GM20000 (cell line): ENCODE data around the gene ALG14.
"Not testable (repeated sequence)": the region's sequence is repeated elsewhere in the genome, so short reads cannot be mapped to it uniquely, and the experiment has no call there.

Experiments used
- DNase-seq: peaks from one replicate; pipeline ENCODE4 v3.0.0; 2012; ENCODE audit warnings: low spot score
- TF ChIP-seq, protein P1 (sequence below): IDR thresholded peaks from 2 replicates; pipeline ENCODE4 v1.5.1; 2012; ENCODE audit warnings: mild to moderate bottlenecking, control low read depth; ENCODE audit errors: extremely low read depth, missing control alignments

ALG14 gene

DNA sequence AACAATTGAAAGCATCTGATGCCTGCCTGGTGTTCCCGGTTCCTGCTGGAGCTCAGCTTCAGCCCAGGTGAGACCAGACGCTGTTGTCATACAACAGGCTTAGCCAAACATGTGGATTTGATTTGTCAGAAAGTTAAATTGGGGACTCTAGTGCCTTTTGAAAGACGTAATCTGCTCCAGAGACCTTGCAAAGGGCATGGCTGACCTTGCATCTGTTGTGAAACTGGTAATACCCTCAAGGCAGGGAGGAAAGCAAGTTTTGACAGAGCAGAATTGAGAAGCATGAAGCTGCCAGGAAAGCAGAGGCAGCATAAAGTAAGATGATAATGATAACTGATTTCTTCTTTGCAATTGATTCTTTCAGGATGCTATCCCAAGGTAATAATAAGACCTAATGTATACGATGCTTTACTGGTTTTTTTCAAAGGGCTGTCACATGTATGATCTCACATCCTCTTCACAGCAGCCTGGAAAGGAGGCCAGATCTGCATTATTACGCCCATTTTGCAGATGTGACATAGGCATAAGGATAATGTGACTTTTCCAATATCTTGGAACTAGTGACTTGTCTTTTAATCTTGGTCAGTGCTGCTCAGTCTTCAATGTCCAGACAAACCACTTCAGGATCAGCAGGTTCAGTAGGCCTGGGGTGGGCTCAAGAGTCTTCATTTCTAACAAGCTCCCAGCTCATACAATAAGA lies 121.1 kb downstream of the ALG14 start:
- TF ChIP-seq, protein P1, sequence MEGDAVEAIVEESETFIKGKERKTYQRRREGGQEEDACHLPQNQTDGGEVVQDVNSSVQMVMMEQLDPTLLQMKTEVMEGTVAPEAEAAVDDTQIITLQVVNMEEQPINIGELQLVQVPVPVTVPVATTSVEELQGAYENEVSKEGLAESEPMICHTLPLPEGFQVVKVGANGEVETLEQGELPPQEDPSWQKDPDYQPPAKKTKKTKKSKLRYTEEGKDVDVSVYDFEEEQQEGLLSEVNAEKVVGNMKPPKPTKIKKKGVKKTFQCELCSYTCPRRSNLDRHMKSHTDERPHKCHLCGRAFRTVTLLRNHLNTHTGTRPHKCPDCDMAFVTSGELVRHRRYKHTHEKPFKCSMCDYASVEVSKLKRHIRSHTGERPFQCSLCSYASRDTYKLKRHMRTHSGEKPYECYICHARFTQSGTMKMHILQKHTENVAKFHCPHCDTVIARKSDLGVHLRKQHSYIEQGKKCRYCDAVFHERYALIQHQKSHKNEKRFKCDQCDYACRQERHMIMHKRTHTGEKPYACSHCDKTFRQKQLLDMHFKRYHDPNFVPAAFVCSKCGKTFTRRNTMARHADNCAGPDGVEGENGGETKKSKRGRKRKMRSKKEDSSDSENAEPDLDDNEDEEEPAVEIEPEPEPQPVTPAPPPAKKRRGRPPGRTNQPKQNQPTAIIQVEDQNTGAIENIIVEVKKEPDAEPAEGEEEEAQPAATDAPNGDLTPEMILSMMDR: no peak
- DNase-seq: no peak

DNA sequence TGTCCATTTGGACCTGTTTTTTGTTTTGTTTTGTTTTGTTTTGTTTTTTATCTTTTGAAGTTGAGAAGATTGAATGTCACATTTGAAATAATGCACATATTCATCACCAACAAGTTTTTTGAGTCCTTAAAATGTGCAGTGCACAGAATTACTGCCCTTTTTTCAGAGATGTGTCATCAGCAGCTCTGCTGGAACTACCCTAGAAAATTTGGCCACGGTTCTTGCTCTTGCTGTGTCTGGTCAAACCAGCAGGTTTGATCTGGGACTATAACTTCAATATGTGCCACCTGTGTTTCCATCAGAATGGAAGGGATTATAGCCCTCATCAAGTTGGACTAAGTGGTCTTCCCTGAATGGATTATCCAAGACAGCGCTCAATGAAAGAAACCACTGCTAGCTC lies 121.7 kb downstream of the ALG14 start:
- no peak for DNase-seq
- TF ChIP-seq, protein P1: no peak

DNA sequence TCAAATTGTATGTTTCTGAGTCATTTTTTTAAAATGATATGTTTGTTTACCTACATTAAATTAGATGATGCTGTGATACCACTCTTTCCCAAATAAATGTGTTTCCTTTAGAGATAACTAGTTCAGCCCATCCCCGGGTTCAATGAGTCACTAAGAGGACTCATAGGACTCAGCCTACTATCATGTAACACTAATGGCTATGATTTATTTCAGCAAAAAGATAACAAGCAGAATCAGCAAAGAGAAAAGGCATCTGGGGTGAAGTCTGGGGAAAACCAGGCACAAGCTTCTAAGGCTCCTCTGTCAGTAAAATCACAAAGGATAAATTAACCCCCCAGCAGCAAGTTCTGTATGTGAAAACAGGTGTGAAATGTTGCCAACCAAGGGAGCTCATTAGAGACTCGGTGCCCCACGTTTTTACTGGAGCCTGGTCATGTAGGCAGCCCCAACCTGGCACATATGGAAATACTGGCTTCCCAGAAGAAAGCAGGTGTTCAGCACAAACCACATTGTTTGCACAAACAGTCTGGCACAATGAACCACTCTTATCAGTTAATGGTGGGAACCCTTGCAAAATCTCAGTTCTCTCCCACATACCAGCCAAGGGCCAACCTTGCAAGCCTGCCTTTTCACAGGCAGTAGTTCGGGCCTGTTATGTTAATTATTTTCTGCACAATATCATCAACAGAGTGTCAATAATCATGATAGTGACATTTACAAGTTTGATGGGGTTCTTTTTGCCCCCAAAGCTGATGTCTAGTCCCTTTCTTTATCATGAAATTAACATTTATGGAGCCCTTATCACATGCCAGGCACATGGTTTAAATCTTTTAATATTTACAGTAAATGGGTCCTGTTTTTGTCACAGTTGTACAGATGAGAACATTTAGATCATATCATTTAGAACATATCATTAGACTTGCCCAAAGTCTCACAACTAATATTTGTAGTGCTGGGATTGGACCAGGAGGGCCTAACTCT lies 122.8 kb downstream of the ALG14 start:
- TF ChIP-seq, protein P1: no peak
- no peak for DNase-seq

DNA sequence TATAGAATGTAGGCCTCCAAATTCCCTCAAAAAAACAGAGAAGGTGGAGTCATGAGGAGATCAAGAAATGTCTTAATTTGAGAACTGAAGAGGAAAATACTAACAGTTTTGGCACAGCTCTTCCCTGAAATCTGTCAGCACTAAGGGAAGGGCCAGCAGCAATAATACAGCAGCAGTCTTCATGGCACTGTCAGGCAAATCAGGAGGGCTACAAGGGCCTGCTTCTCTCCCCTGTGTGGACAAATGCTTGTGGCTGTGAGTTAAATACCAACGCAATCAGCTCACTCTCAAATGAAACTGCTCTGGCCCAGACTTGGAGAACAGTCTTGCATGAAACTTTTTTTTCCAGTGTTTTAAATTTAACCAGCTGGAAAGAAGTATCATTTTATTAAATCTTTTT lies 125.3 kb downstream of the ALG14 start:
- no peak for DNase-seq
- TF ChIP-seq, protein P1: no peak

DNA sequence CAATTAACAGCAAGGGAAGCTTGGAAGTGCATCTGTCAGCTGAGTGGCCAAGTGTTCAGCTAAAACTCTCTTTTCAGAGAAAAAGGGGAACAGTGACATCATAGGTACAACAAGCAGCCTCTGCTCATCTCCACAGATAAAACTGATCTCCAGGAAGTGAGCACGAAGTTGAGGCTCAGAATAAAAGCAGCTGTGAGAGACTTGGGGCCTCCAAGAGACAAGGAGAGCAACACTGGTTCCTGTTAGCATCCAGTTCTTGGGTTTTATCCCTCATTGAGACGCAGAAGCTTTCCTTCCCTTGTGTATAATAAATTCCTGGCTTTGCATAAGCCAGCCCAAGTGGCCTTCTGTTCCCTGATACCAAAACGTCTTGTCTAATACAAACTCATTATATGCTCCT lies 125.9 kb downstream of the ALG14 start:
- TF ChIP-seq, protein P1: no peak
- no peak for DNase-seq

DNA sequence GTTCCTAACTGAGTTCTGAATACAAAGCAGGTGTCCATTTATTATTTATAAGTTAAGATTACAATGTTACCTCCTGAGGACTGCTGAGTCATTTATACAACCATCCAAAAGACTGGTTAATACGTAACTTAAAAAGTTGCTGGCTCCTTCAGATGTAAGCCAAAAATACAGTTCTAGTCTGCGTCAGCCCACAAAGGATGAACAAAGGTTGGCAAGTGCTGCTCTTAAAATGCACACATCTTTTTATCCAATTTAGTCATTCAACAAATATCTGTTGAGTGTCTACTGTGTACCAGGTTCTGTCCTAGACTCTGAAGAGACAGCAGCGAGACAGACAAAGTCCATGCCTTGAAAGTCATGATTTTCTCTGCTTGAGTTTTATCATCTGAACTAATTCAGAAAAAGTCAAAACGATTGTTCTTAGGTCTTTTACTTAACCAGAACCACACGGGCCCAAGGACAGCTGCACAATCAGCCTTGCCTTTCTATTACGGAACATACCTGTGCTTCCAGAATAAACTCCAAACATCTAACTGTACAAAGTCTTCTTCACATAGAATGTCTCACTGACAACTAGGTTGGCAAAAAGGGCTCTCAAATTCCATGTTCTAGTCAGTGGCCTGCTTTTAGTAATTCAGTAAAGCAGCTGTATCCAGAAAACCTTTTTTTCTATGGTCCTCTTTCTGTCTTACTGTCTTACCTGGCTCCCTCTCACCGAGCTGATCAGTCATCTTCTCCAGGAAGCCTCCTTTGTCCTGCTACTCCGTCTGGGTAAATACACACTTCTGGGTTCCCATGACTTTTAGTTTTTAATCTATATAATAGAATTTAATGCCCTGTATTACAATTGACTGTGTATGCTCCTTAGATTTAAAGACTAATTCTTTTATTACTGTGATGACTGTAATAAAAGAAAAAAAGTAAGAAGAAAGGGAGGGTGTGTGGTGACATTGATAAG lies 130.3 kb downstream of the ALG14 start:
- no peak for DNase-seq
- TF ChIP-seq, protein P1: no peak

DNA sequence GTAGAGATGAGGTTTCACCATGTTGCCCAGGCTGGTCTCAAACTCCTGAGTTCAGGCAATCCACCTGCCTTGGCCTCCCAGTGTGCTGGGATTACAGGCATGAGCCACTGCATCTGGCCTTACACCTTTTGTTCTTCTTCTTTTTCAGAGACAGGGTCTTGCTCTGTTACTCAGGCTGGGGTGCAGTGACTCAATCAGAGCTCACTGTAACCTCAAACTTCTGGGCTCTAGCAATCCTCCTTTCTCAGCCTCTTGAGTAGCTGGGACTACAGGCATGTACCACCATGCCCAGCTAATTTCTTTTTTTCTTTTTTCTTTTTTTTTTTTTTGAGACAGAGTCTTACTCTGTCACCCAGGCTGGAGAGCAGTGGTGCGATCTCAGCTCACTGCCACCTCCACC lies 131.3 kb downstream of the ALG14 start:
- not testable (repeated sequence) for DNase-seq
